Left colon (tissue), 2 donors: Measurements from ENCODE around the gene TEP1. TPM values are rescaled to one million over a fixed set of nuclear protein-coding genes. Genes with fewer than 3 reads are reported as not detected.

ENCODE experiments used
- ATAC-seq: fragments of 200-7000 bp; cut with Tn5 transposase; one replicate; pipeline ENCODE4 v1.9.1; 2020; ENCODE audit warnings: mild to moderate bottlenecking, moderate library complexity
- DNase-seq, 2 donors: peaks; one replicate each; pipeline ENCODE4 v3.0.0-alpha.2; 2020
- intact Hi-C, 2 donors: fragments of 100-400 bp; cut with DNase I in 1 of 2; cut with micrococcal nuclease in 1 of 2; formaldehyde crosslinking; loops; one replicate each; pipeline versions ENCODE4 v1.11.2 to v1.14.0; 2022; cut with DNase I, micrococcal nuclease
- total RNA-seq, 2 donors: library from RNA; stranded (reverse); fragmentation: NEBNext Ultra II Directional; extraction: Animal tissue kit (Norgen Biotek cat#: 25700); gene quantifications; one replicate each; pipeline ENCODE4 v1.2.1, GENCODE V29; 2021
- donor health status: DM: no; HTN: no; CAD: no.
- donor health status: DM: yes; HTN: yes; CAD: no.

Gene TEP1
- total RNA-seq, 2 donors from 2014 or later, result 72.1 to 74.3 TPM

- intact Hi-C loops, result loop anchor here in 1 of 2 donors (5.0 kb wide), 1 partner anchor 280 kb away; no protein-coding TSS in a partner anchor
- ATAC-seq, result peak; percentile 65
- no peak for DNase-seq
Measured at GRCh38 chr14:20327005-20327869, 86.1 kb downstream of the TEP1 start.

- DNase-seq (no peak), ATAC-seq (no peak)
- intact Hi-C loops, result no loop called here
Measured at GRCh38 chr14:20317720-20318119, 95.6 kb downstream of the TEP1 start.

Other genes starting within 250 kb of the TEP1 start
- gene OR11G2, start 222.6 kb downstream of the TEP1 start, total RNA-seq, result not detected
- not detected for gene OR11H6, start 189.8 kb downstream of the TEP1 start, total RNA-seq
- not detected for gene OR11H7, start 184.5 kb downstream of the TEP1 start, total RNA-seq
- gene OR11H4, start 174.2 kb downstream of the TEP1 start, total RNA-seq, result not detected
- gene TTC5, start 107.5 kb downstream of the TEP1 start, total RNA-seq, result 10 to 100 TPM in 1 of 2 donors, 1 to 10 TPM in 1; 9.6 to 11.1 TPM
- 10 to 100 TPM; 28.8 to 29.6 TPM for gene CCNB1IP1, start 80.2 kb downstream of the TEP1 start, total RNA-seq
- gene PARP2, start 69.9 kb downstream of the TEP1 start, total RNA-seq, result 10 to 100 TPM; 10.0 to 10.7 TPM
- under 1 TPM; 0.09 to 0.31 TPM for gene KLHL33, start 22.7 kb upstream of the TEP1 start, total RNA-seq
- gene OSGEP, start 41.3 kb upstream of the TEP1 start, total RNA-seq, result 10 to 100 TPM; 31.2 to 35.0 TPM
- gene APEX1, start 41.7 kb upstream of the TEP1 start, total RNA-seq, result 10 to 100 TPM; 80.5 to 93.9 TPM
- 10 to 100 TPM; 42.0 to 42.9 TPM for gene PIP4P1, start 47.9 kb upstream of the TEP1 start, total RNA-seq
- 10 to 100 TPM; 66.9 to 93.6 TPM for gene PNP, start 55.9 kb upstream of the TEP1 start, total RNA-seq
- 1 to 10 TPM in 1 of 2 donors, under 1 TPM in 1; 0.98 to 1.3 TPM for gene RNASE10, start 92.0 kb upstream of the TEP1 start, total RNA-seq
- gene RNASE9, start 147.5 kb upstream of the TEP1 start, total RNA-seq, result not detected
- gene RNASE11, start 174.5 kb upstream of the TEP1 start, total RNA-seq, result not detected
- gene RNASE12, start 177.9 kb upstream of the TEP1 start, total RNA-seq, result not detected
- gene OR6S1, start 228.2 kb upstream of the TEP1 start, total RNA-seq, result not detected